ENCODE results near the gene PPP1R1A. TPM values are rescaled to one million over a fixed set of nuclear protein-coding genes. Genes with fewer than 3 reads are reported as not detected.

Gene PPP1R1A
- total RNA-seq (2022; extraction: Qiagen RNA extraction) = 0.09 to 0.20 TPM (median 0.12 TPM) in 3 of 5 replicates, not detected in the others

GRCh38 chr12:54588110-54588889, at the start of gene PPP1R1A:
TSS of gene PPP1R1A (minus strand) at chr12:54588659. CDS start at chr12:54588488, 171 bp downstream.

DNA sequence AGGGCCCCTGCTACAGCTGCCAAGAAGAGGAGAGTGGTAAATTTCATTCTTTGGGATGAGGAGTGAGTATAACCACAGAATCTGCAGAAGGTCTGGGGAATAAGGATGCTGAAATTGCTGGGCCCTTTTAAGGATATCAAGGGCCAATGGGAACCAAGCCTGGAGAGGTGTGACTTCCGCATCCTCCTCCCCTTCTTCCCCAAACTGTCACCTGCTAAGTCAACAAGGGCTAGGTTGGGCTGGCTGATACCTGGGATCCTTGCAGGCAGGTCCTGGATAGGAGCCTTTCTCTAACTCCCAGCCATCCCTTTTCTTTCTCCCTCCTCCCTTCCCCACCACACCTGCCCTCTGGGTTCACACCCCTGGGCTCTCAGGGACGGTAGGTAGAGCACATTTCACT, 46.3 kb upstream of the PPP1R1A start, which contains the start of gene LACRT:
Gene LACRT (minus strand): TSS at position 101 of the 400 bp plus-strand sequence. CDS start 54 bp downstream, at position 47.

Other genes starting within 250 kb of the PPP1R1A start
- 0.09 to 0.15 TPM in 2 of 5 replicates, not detected in the others for gene GPR84, start 224.2 kb downstream of the PPP1R1A start, total RNA-seq (2022; extraction: Qiagen RNA extraction)
- gene ZNF385A, start 203.9 kb downstream of the PPP1R1A start, total RNA-seq (2022; extraction: Qiagen RNA extraction) = 14.6 to 21.4 TPM (median 21.1 TPM) in 5 replicates
- 196 to 304 TPM (median 265 TPM) in 5 replicates for gene ITGA5, start 169.4 kb downstream of the PPP1R1A start, total RNA-seq (2022; extraction: Qiagen RNA extraction)
- gene GTSF1, start 115.1 kb downstream of the PPP1R1A start, total RNA-seq (2022; extraction: Qiagen RNA extraction) = not detected in 5 replicates
- gene NCKAP1L, start 90.9 kb downstream of the PPP1R1A start, total RNA-seq (2022; extraction: Qiagen RNA extraction) = not detected in 5 replicates
- 0.06 TPM in 1 of 5 replicates, not detected in the others for gene PDE1B, start 39.1 kb downstream of the PPP1R1A start, total RNA-seq (2022; extraction: Qiagen RNA extraction)
- gene LACRT, start 46.2 kb upstream of the PPP1R1A start, total RNA-seq (2022; extraction: Qiagen RNA extraction) = not detected in 5 replicates
- gene DCD, start 59.7 kb upstream of the PPP1R1A start, total RNA-seq (2022; extraction: Qiagen RNA extraction) = not detected in 5 replicates

Measured in A549 treated with Mapracorat at 1 μM for 4 hours (cell line).